Activated naive CD4-positive, alpha-beta T cell (primary cell): ENCODE data around the gene TRIP13.
A peak's percentile ranks its signal among the peaks of the same experiment; 100 is the strongest.
"Not testable (repeated sequence)": the region's sequence is repeated elsewhere in the genome, so short reads cannot be mapped to it uniquely, and the experiment has no call there.

Source experiments
- DNase-seq, 4 experiments: peaks; one replicate each; lab custom pipeline; 2025; lab: John Stamatoyannopoulos, UW

The TRIP13 gene, protein sequence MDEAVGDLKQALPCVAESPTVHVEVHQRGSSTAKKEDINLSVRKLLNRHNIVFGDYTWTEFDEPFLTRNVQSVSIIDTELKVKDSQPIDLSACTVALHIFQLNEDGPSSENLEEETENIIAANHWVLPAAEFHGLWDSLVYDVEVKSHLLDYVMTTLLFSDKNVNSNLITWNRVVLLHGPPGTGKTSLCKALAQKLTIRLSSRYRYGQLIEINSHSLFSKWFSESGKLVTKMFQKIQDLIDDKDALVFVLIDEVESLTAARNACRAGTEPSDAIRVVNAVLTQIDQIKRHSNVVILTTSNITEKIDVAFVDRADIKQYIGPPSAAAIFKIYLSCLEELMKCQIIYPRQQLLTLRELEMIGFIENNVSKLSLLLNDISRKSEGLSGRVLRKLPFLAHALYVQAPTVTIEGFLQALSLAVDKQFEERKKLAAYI

DNA sequence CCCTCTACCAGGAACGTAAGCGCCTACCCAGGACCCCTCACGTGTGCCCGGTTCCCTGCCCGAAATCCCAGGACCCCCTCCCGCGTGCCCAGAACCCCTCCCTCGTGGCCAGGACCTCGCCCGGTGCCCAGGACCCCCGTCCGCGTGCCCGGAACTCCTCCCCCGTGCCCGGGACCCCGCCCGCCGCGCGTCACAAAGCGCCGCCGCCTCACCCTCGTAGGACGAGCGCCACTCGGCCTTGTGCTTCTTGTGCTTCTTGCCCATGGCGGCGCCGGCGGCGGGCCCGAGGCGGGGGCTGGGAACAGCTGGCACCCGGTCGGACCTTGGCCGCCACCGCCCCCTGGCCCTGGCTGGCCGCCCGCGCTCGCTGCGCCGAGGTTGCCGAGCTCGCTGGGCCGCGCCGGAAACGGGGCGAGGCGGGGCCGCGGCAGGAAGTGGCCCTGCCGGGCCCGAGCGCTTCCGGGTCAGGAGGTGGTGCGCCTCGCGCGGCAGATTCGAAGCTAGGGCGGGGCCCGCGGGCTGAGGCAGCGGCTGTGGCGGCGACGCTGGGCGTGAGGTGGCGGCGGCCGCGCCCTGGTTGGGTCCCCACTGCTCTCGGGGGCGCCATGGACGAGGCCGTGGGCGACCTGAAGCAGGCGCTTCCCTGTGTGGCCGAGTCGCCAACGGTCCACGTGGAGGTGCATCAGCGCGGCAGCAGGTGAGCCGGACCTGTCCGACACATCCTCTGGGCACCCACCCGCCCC is at the start of gene TRIP13, which contains the start of gene BRD9:
TRIP13 (plus strand) TSS at position 491 of the 743 bp plus-strand sequence; CDS start at position 606, 115 bp downstream.
BRD9 (minus strand) TSS at position 408 of the 743 bp plus-strand sequence; CDS start at position 264, 144 bp downstream.
- DNase-seq, result peak; percentile 49 to 80 (median 60)

DNA sequence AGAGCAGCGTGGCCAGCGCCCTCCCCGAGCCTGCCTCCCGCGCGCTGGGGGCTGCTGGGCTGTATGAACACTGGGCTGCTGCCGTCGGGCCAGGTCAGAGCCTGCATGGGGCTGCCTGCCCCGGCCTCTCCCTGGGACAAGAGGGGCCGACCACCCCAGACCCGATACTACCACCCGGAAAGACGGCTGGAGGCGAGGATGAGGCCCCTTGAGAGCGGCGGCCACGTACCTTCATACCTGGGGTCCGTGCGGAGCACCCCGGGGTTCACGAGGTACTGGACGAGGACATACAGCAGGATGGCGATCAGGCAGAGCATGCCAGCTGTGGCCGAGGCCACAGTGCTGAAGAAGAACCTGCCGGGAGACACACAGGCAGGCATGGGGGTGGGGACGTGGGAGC is 49.3 kb upstream of the TRIP13 start:
- DNase-seq, result not testable (repeated sequence)

DNA sequence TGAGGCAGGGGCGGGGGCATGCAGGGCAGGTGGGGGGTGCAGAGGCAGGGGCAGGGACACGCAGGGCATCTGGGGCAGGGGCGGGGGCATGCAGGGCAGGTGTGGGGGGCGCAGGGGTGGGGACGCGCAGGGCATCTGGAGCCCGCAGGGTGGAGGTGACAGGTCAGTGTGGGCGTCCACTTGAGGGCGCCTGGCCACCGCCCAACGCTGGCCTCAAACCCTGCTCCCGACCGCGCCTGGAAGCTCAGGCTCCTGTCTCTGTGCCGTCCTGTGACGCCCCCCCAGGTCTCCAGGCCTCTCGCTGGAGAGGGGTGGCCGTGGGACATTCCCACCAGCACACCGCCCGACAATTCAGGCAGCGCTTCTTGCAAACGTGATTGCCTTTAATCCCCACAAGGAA is 48.8 kb upstream of the TRIP13 start:
- DNase-seq, result not testable (repeated sequence)

DNA sequence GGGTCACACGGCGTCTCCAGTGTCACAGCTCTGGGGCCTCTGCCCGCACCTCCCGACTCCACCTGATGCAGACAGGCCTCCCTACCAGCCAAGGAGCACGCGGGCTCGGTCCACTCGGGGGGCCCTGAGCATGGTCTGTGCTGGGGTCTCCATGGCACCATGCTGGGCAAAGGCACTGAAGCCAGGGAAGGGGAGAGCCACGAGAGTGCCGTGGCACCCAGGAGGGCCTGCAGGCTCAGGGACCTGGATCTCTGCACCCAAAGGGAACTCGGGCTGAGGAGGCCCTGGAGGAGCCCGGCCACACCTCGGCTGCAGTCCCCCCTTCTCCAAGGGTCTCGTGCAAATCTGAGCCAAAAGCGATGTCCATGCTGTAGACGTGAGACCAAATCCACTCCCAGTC is 48.3 kb upstream of the TRIP13 start:
- not testable (repeated sequence) for DNase-seq

DNA sequence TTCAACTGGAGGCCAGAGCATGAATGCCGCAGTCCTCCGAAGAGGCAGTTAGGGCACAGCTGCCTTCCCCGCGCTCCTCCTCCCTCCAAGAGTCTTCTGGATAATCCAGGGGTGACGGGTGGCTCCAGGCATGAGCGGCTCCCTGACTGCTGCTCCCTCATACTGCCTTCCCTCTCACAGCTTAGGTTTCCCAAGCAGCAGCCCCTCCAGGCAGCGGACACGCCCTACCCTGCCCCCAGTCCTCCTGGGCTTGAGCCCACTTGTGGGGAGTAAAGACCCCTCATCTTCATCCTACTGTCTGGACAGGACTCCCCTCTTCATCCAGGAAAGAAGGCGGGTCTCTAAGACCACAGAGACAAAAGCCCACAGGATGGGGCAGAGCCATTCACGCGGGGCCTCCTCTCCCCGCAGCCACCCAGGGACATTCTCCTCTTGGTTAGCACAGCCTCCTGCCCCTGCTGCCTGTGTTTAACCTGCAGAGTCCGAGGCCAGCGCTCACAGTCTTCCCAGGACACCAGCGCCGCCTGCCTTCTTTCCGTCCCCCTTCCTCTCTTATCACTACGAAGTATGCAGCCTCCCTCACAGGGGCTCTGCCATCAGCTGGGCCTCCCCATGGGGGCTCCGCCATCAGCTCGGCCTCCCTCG is 47.5 kb upstream of the TRIP13 start:
- DNase-seq, result not testable (repeated sequence)

DNA sequence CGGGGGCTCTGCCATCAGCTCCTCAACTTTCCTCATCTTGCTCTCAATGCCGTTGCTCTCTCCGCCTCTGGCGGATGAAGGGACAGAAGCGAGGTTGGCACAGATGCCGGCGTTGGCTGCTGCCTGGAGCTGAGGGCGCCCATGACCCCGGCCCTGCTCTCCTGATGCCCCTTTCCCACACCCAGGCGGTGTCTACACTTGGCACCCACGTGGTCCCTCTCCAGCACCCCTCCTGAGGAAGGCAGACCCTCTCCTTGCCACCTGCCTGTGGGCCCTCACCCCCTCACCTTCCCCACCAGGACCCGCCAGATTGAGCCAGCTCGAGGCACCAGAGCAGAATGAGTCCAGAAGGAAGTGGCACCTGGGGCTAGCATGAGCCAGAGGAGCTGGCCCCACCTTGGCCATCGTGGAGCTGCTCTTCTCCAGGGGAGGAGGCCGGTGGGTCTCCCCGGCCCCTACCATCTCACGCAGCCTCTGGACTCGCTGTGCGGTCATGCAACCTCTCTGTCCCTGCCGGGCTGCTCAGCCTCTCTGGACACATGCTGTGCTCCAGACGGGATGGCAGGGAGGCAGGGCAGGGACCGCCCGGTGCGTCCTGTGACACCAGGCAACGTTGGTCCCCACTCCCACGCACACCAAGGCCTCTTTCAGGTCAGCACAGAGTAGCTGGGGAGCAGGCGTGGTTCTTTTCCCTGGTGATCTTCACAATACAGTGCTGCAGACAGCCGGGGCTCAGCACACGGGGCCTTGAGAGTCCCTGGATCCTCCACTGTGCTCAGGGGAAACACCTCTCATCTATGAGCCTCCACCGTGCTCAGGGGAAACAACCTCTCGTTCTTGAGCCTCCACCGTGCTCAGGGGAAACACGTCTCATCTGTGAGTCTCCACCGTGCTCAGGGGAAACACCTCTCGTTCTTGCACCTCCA is 46.7 kb upstream of the TRIP13 start:
- DNase-seq, result not testable (repeated sequence)

DNA sequence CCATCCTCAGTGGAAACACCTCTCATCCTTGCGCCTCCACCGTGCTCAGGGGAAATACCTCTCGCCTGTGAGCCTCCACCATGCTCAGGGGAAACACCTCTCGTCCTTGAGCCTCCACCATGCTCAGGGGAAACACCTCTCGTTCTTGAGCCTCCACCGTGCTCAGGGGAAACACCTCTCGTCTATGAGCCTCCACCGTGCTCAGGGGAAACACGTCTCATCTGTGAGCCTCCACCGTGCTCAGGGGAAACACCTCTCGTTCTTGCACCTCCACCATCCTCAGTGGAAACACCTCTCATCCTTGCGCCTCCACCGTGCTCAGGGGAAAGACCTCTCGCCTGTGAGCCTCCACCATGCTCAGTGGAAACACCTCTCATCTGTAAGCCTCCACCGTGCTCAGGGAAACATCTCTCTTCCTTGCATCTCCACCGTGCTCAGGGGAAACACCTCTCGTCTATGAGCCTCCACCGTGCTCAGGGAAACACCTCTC is 46.0 kb upstream of the TRIP13 start:
- DNase-seq, result not testable (repeated sequence)

DNA sequence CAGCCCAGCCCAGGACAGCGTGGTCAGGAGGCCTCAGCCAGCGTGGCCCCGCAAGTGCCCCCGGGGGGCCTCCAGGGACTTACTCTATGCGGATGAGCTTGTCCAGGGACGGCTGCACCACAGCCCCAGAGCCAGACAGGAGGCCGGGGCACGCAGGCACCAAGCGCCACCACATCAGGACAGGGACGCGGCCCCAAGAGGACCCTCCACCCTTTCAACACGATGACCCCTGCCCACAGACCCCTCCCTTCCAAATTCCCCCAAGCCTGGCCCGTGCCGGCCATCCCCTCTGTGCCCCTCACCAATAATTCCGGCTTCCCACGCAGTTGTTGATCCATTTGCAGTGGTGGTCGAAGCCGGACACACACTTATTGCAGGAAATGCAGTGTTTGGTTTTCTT is 45.5 kb upstream of the TRIP13 start:
- not testable (repeated sequence) for DNase-seq

DNA sequence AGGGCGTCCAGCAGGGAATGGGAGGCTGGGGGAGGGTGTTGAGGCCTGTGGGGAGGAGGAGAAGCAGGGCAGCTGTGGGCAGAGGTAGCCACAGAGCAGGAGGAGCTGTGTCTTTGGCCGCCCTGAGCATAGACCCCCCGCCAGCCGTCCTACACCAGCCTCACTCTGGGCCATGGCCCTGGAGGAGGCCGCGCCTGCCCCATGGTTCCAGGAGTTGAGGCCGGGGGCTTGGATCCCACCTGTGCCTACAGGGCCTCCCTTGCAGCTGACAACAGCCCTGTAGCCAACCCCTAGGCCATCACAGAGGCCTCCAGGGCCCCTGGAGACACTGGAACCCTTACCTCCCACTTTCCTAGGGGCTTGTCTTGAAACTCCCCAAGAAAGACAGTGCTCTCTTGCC is 44.9 kb upstream of the TRIP13 start:
- not testable (repeated sequence) for DNase-seq

DNA sequence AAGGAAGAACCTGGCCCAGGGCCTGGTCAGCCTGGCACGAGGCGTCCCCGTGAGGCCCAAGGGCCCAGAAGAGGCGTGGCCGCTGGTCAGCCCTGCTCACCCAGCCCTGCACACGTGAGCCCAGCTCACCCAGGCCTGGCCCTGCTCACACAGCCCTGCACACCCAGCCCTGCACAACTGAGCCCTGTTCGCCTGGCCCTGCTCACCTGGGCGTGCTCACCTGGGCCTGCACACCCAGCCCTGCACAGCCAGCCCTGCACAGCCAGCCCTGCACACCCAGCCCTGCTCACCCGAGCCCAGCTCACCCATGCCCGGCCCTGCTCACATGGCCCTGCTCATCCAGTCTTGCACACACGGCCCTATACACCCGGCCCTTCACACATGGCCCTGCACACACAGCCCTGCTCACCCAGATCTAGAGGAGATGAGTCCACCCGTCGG is 44.0 kb upstream of the TRIP13 start:
- no peak for DNase-seq

DNA sequence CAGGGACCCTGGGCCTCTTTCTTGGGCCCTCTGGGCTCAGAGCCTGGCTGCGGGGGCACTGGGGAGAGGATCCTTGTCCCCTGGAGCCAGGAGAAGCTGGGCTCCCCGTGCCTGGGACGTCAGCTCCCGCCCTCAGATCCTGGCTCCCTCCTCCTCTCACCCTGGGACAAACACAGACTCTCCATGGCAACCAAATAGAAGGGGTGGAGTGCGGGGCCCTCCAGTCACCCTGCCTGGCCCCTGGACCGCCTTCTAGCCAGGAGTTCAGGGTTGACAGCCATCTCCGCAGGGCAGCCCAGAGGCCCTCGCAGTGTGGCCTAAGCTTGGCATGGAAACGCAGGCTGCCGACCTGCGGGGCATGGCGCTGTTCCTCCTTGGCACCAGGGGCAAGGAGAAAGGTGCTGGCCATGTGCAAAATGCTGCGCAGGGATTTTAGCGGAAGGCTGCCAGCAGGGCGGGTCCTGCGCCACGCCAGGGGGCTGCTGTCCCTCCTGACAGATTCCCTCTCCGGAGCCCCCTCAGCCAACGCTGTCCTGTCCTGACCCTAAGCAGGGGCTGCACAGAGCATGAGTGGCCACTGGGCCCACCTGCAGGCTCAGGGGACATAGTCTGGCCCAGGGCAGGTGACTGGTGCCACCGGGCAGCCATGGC is 42.9 kb upstream of the TRIP13 start:
- DNase-seq, result no peak

DNA sequence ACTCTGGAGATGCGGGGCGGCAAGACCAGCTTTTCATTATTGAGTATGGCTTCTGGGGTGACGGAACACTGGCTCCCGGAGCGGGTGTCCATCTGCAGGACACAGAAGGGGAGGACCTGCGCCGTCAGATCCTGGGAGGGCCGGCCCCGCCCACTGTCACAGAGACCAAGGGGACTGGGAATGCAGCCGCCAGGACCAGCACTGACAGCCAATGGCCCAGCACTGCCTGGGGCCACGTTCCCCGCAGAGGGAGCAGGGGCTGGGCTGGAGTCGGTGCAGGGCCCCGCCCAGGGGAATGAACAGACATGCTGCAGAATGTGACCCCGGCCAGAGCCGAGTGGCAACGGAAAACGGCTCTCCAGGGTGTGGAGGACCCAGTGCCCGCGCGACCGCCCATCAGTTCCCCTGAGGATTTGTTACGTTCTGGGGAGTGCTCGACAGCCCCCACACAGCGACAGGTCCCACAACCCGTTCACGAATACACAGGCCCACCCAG is 42.1 kb upstream of the TRIP13 start, which contains the start of gene ZDHHC11:
ZDHHC11 (minus strand) TSS at position 476 of the 496 bp plus-strand sequence; CDS start at position 92, 384 bp downstream.
- no peak for DNase-seq

DNA sequence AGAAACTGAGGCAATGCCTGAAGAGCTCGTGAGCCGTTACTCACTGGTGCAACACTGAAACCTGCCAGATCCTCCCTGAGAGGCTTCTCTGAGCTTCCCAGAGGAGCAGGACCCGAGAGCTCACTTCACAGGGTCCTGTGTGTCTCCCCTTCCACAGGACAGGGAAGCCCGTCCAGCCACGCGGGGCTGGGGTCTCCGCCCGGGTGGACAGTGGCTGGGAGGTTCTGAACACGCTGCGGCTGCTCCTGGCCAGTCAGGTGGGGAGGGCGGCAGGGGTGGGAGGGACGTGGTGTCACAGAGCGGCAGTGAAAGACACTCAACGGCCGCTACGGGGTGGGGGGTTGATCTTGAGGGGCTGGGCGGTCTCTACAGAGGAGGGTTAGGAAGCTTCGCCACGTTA is 41.6 kb upstream of the TRIP13 start:
- no peak for DNase-seq

DNA sequence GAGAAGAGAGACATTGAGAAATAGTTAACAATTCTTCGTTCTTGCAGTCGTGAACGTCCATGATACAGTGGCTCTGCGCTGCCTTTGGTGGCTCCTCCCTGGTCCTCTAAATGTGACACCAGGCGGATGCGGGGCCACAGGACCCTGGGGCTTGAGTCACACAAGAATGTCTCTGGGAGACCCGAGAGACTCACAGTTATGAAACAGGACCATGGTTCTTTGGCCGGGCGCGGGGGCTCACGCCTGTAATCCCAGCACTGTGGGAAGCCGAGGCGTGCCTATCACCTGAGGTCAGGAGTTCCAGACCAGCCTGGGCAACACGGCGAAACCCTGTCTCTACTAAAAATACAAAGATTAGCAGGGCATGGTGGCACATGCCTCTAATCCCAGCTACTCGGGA is 41.1 kb upstream of the TRIP13 start:
- no peak for DNase-seq

DNA sequence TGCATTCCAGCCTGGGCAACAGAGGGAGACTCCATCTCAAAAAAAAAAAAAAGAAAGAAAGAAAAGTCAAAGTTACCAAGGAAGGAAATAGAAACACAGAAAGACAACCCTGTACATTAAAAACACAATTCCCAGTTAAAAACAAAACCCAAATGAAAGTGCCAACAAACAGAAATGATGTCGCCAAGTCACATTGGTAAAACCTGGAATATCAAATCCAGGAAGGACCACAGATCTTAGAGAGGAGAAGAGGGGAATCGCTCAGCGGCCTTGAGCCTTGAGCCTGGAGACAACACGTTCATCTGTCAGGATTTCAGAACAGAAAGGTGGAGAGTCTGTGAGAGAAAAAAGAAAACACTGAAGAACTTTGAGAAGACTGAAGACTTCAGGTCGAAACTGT is 40.7 kb upstream of the TRIP13 start:
- DNase-seq, result no peak

DNA sequence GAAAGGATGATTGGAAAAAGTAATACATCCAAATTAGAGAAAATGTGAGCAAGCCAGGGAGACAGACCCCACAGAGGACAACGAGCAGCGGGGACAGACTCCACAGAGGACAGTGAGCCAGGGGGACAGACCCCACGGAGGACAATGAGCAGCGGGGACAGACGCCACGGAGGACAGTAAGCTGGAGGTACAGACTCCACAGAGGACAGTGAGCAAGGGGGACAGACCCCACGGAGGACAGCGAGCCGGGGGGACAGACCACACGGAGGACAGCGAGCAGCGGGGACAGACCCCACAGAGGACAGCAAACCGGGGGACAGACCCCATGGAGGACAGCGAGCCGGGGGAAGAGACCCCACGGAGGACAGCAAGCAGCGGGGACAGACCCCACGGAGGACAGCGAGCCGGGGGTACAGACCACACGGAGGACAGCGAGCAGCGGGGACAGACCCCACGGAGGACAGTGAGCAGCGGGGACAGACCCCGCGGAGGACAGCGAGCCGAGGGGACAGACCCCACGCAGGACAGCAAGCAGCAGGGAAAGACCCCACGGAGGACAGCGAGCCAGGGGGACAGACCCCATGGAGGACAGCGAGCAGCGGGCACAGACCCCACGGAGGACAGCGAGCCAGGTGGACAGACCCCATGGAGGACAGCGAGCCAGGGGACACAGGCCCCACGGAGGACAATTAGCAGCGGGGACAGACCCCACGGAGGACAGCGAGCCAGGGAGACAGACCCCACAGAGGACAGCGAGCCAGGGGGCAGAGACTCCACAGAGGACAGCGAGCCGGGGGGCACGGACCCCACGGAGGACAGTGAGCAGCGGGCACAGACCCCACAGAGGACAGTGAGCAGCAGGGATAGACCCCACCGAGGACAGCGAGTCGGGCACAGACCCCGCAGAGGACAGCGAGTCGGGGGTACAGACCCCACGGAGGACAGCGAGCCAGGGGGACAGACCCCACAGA is 40.0 kb upstream of the TRIP13 start:
- no peak for DNase-seq

DNA sequence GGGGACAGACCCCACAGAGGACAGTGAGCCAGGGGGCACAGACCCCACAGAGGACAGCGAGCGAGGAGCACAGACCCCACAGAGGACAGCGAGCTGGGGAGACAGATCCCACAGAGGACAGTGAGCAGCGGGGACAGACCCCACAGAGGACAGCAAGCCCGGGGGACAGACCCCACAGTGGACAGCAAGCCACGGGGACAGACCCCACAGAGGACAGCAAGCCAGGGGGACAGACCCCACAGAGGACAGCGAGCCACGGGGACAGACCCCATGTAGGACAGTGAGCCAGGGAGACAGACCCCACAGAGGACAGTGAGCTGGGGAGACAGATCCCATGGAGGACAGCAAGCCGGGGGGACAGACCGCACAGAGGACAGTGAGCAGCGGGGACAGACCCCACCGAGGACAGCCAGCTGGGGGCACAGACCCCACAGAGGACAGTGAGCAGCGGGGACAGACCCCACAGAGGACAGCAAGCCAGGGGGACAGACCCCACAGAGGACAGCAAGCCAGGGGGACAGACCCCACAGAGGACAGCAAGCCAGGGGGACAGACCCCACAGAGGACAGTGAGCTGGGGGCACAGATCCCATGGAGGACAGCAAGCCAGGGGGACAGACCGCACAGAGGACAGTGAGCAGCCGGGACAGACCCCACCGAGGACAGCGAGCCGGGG is 39.1 kb upstream of the TRIP13 start:
- DNase-seq, result not testable (repeated sequence)

DNA sequence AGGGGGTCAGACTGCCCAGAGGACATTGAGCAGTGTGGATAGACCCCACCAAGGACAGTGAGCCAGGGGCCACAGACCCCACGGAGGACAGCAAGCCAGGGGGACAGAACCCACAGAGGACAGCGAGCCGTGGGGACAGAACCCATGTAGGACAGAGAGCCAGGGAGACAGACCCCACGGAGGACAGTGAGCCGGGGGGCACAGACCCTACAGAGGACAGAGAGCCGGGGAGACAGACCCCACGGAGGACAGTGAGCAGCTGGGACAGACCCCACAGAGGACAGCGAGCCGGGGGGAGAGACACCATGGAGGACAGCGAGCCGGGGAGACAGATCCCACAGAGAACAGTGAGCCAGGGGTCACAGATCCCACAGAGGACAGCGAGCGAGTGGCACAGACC is 38.5 kb upstream of the TRIP13 start:
- no peak for DNase-seq
